HFF-Myc (cell line): Measurements from ENCODE around the gene SCUBE1.

Experiments used
- DNase-seq: peaks from one replicate; pipeline ENCODE4 v3.0.0-alpha.2; 2011; ENCODE audit warnings: low read depth; ENCODE audit errors: extremely low read depth
- H3K4me3 ChIP-seq: replicated peaks from 2 replicates; pipeline ENCODE4 v1.5.1; 2011; ENCODE audit warnings: low read depth, mild to moderate bottlenecking, control low read depth, low read length
- TF ChIP-seq, protein P1 (sequence below): IDR thresholded peaks from 2 replicates; pipeline ENCODE4 v1.5.1; 2012; ENCODE audit warnings: mild to moderate bottlenecking, low read depth, low read length, control low read depth; ENCODE audit errors: missing control alignments

Gene SCUBE1

GRCh38 chr22:43153899-43154298, 189.3 kb downstream of the SCUBE1 start:
- peak overlapping the region; percentile 24 for H3K4me3 ChIP-seq
- TF ChIP-seq, protein P1, sequence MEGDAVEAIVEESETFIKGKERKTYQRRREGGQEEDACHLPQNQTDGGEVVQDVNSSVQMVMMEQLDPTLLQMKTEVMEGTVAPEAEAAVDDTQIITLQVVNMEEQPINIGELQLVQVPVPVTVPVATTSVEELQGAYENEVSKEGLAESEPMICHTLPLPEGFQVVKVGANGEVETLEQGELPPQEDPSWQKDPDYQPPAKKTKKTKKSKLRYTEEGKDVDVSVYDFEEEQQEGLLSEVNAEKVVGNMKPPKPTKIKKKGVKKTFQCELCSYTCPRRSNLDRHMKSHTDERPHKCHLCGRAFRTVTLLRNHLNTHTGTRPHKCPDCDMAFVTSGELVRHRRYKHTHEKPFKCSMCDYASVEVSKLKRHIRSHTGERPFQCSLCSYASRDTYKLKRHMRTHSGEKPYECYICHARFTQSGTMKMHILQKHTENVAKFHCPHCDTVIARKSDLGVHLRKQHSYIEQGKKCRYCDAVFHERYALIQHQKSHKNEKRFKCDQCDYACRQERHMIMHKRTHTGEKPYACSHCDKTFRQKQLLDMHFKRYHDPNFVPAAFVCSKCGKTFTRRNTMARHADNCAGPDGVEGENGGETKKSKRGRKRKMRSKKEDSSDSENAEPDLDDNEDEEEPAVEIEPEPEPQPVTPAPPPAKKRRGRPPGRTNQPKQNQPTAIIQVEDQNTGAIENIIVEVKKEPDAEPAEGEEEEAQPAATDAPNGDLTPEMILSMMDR = no peak
- no peak for DNase-seq

- no peak for DNase-seq
Observed at GRCh38 chr22:43152357-43153071, 190.7 kb downstream of the SCUBE1 start.

DNA sequence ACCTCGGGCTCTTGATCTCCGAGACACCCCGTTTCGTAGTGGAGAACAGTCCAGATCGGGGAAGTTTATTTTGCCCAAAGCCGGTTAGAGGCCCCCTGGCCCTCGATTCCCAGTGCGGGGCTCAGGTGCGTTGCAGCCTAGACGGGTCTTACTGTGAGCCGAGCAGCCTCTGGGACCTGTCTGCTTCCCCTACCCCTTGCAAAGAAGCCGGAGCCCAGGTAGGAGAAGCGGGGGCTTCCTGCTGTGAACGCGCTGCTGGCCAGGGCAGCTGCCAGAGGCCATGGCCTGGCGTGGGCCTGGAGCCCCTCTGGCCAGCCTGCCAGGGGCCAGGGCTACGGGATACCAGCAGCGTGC, 191.2 kb downstream of the SCUBE1 start:
- no peak for DNase-seq

More at GRCh38 chr22:43152357-43153071, 190.7 kb downstream of the SCUBE1 start:
- TF ChIP-seq, protein P1 = no peak
- peak overlapping the region; percentile 90 for H3K4me3 ChIP-seq

DNA sequence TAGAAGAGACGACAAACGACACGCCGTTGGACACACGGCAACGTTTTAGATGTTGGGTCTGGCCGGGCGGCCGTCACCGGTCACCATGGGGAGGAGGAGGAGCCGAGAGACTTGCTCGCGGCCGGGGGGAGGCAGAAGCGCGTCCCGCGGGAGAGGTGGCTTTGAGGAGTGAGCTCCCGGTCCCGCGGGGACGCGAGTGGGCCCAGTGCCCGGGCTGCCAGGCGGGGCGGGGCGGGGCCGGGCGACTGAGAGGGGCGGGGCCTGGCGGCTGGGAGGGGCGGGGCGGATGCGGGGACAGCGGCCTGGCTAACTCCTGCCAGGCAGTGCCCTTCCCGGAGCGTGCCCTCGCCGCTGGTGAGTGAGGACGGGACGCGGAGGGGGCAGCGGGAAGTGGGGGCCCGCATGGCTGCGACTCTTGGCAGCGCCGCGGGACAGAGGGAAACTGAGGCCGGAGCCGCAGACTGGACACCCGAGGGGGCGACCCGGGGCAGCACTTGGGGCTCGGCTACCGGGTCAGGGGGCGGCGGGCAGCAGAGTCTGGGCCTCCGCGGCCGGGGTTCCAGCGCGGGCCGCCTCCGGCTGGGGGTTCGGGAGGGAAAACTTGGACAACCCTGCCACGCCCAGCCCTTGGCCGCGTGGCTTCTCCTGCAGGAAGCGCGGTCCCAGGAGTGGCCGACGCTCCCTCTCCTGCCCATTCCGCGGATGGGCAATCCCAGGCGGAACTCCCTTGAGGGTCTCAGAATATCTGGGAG, 191.7 kb downstream of the SCUBE1 start, which contains the start of gene TSPO:
TSPO (plus strand) TSS at position 309 of the 752 bp plus-strand sequence. CDS start 7,680 bp downstream, outside the sequence.
- TF ChIP-seq, protein P1 = no peak
- H3K4me3 ChIP-seq = peak within 1 kb of the TSS; percentile 90
- DNase-seq = no peak

More for the DNA sequence above, 191.2 kb downstream of the SCUBE1 start:
- H3K4me3 ChIP-seq = peak overlapping the region; percentile 90
- TF ChIP-seq, protein P1 = no peak

DNA sequence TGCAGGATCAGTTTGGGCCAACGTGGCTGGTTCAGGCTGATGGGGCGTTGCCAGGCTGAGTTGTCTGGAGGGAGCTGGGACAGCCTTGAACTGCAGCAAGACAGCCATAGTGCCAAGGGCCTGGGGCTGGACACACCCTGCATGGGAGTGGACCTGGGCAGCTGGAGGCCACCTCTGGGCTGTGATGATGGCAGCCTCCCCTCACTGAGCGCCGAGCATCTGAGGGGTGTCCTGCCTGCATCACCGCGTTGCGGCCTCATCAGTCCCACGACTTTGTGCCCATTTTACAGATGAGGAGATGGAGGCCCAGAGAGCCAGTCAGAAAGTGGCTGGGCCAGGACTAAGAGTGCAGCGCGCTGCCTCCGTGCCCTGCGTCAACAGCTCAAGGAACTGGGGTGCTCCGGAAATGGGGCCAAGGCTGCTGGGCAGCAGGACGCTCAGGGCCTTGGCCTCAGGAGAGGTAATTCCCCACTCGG, 192.4 kb downstream of the SCUBE1 start:
- peak overlapping the region; percentile 90 for H3K4me3 ChIP-seq
- no peak for DNase-seq
- TF ChIP-seq, protein P1 = no peak

DNA sequence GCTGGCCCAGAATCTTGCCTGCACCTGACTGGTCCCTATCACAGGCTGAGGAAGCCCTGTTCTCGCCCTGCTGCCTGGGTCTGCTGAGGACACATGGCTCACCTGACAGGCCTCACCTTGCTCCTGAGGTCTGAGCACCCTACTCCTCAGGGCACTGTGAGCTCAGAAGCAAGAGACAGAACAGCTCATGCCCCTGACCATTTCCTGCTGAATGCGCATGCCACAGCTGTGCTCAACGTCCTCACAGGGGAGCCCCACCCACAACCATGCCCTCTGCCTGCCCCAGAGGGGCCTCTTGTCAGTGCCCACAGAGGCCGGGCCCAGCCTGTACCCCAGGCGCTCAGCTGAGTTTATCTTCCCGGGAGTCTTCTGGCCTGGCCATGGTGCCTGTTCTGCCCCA, 194.6 kb downstream of the SCUBE1 start:
- TF ChIP-seq, protein P1 = no peak
- H3K4me3 ChIP-seq = no peak overlapping the region
- no peak for DNase-seq
